ENCODE data around the gene CCDC187. TPM values are rescaled to one million over a fixed set of nuclear protein-coding genes. Genes with fewer than 3 reads are reported as not detected.

CCDC187 gene
- total and polyA plus RNA-seq, 2 of the 4 experiments (the other 2 are of a cell fraction), result not detected

DNA sequence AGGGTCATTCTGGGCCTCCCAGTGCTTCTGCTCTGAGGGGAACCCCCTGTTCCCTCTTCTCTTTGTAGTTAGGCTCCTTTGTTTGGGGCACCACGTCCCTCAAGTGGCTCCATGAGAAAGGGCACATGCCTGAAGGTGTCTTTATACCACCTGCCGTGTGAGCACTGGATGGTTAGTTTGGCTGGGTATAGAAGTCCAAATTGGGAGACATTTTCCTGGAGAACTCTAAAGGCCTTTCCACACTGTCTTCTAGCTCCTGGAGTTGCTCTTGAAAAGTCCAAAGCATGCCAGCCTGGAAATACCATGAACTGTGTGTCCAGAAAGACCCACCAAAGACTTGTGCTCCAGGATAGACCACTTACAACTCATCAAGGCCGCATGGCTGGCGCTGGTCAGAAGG lies 11.1 kb upstream of the CCDC187 start:
- H2BK20ac ChIP-seq (ENCODE audit: low read depth, low read length), result no peak overlapping the region
- no peak overlapping the region for H3K4me2 ChIP-seq (ENCODE audit: low read depth, low read length)
- no peak overlapping the region for H3K18ac ChIP-seq (ENCODE audit: low read depth, low read length)
- dilution Hi-C loops (cut with HindIII; ENCODE audit: low sequenced_read_pairs, unreplicated experiment) (no loop called here), intact Hi-C loops (cut with micrococcal nuclease) (no loop called here), in situ Hi-C loops (cut with MboI; ENCODE audit: low sequenced_read_pairs) (no loop called here)
- ATAC-seq (ENCODE audit: low read depth) (no peak), DNase-seq (no peak)
- ChIA-PET CTCF (no interaction called here), POLR2A (ENCODE audit: unreplicated experiment) (no interaction called here)
- H3K9ac ChIP-seq (ENCODE audit: low read depth, low read length), result no peak overlapping the region
- no peak overlapping the region for H4K8ac ChIP-seq (ENCODE audit: low read depth in 2 of 2, low read length in 2 of 2)
- no TSS peak for BruUV-seq (replicated peaks)
- no peak overlapping the region for H2AK5ac ChIP-seq (ENCODE audit: low read depth, low read length)
- no peak overlapping the region for H2AFZ ChIP-seq (replicated peaks; ENCODE audit: low read length, poor library complexity)
- no peak overlapping the region for H4K5ac ChIP-seq (ENCODE audit: low read depth, low read length)
- no peak overlapping the region for H2BK5ac ChIP-seq (ENCODE audit: low read depth, low read length, poor library complexity, severe bottlenecking)
- H3K14ac ChIP-seq (replicated peaks; ENCODE audit: low read depth, low read length), result no peak overlapping the region
- no CpG with 5 or more reads among the region's 4 CpGs for WGBS, 2 experiments (ENCODE audit: extremely low coverage in 2 of 2, insufficient read length in 1 of 2)
- peaks cover 15% of the 10 kb centered on the region for H3K9me3 ChIP-seq (ENCODE audit: control insufficient read depth, insufficient read depth, low read length)
- no peak overlapping the region for H3K23ac ChIP-seq (ENCODE audit: low read depth, low read length)
- H3K56ac ChIP-seq (ENCODE audit: extremely low read depth, insufficient read depth, low read length), result no peak overlapping the region
- no peak overlapping the region for H2AK9ac ChIP-seq (replicated peaks; ENCODE audit: low read depth, low read length, poor library complexity)
- H3K4me3 ChIP-seq (ENCODE audit: insufficient read depth, low read depth, low read length), result no peak overlapping the region
- no peaks in the 10 kb centered on the region for H4K20me1 ChIP-seq (ENCODE audit: insufficient read depth, low read length)
- H3K9me1 ChIP-seq (ENCODE audit: insufficient read depth, low read length), result no peaks in the 10 kb centered on the region
- H3K4ac ChIP-seq (ENCODE audit: low read depth, low read length), result no peak overlapping the region
- peaks cover 3% of the 10 kb centered on the region; the same call in 1 of the 2 replicates for H3K4me1 ChIP-seq (ENCODE audit: control insufficient read depth, insufficient read depth, low read length)
- no peak overlapping the region for H2BK120ac ChIP-seq (ENCODE audit: low read depth, low read length)
- no peak overlapping the region for H3K27ac ChIP-seq (ENCODE audit: insufficient read depth, low read length)
- no peak overlapping the region for H2BK15ac ChIP-seq (ENCODE audit: low read depth, low read length)
- no peak overlapping the region for H4K91ac ChIP-seq (ENCODE audit: insufficient read depth, low read depth, low read length)
- no peaks in the 10 kb centered on the region for H3K27me3 ChIP-seq (ENCODE audit: control insufficient read depth, insufficient read depth, low read length)
- TF ChIP-seq MAZ (IDR thresholded peaks at IDR 0.05; ENCODE audit: borderline replicate concordance, low read depth, low read length), result no peak
- TF ChIP-seq, protein P1, sequence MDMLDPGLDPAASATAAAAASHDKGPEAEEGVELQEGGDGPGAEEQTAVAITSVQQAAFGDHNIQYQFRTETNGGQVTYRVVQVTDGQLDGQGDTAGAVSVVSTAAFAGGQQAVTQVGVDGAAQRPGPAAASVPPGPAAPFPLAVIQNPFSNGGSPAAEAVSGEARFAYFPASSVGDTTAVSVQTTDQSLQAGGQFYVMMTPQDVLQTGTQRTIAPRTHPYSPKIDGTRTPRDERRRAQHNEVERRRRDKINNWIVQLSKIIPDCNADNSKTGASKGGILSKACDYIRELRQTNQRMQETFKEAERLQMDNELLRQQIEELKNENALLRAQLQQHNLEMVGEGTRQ (IDR thresholded peaks at IDR 0.05; ENCODE audit: low read depth, low read length), result no peak
- no peak for TF ChIP-seq MAFK (IDR thresholded peaks at IDR 0.05; ENCODE audit: low read depth, low read length)
- no peak for TF ChIP-seq NFE2L2 (IDR thresholded peaks at IDR 0.05; ENCODE audit: low read depth, low read length)
- TF ChIP-seq RFX5 (IDR thresholded peaks at IDR 0.05; ENCODE audit: low read depth, low read length), result no peak
- TF ChIP-seq CEBPB (IDR thresholded peaks at IDR 0.05; ENCODE audit: low read depth, low read length), result no peak
- no peak for TF ChIP-seq CHD1 (IDR thresholded peaks at IDR 0.05; ENCODE audit: low read depth, low read length)
- TF ChIP-seq FOS (IDR thresholded peaks at IDR 0.05; ENCODE audit: low read depth, low read length), result no peak
- TF ChIP-seq, protein P2, sequence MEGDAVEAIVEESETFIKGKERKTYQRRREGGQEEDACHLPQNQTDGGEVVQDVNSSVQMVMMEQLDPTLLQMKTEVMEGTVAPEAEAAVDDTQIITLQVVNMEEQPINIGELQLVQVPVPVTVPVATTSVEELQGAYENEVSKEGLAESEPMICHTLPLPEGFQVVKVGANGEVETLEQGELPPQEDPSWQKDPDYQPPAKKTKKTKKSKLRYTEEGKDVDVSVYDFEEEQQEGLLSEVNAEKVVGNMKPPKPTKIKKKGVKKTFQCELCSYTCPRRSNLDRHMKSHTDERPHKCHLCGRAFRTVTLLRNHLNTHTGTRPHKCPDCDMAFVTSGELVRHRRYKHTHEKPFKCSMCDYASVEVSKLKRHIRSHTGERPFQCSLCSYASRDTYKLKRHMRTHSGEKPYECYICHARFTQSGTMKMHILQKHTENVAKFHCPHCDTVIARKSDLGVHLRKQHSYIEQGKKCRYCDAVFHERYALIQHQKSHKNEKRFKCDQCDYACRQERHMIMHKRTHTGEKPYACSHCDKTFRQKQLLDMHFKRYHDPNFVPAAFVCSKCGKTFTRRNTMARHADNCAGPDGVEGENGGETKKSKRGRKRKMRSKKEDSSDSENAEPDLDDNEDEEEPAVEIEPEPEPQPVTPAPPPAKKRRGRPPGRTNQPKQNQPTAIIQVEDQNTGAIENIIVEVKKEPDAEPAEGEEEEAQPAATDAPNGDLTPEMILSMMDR (conservative IDR thresholded peaks at IDR 0.05; ENCODE audit: low read depth, low read length), result no peak
- TF ChIP-seq, protein P3, sequence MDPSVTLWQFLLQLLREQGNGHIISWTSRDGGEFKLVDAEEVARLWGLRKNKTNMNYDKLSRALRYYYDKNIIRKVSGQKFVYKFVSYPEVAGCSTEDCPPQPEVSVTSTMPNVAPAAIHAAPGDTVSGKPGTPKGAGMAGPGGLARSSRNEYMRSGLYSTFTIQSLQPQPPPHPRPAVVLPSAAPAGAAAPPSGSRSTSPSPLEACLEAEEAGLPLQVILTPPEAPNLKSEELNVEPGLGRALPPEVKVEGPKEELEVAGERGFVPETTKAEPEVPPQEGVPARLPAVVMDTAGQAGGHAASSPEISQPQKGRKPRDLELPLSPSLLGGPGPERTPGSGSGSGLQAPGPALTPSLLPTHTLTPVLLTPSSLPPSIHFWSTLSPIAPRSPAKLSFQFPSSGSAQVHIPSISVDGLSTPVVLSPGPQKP (IDR thresholded peaks at IDR 0.05; ENCODE audit: borderline replicate concordance, low read depth, low read length), result no peak
- TF ChIP-seq BHLHE40 (IDR thresholded peaks at IDR 0.05; ENCODE audit: low read depth, low read length), result no peak
- no peak for TF ChIP-seq RAD21 (IDR thresholded peaks at IDR 0.05; ENCODE audit: low read length)
- TF ChIP-seq RCOR1 (IDR thresholded peaks at IDR 0.05; ENCODE audit: insufficient replicate concordance, low read length), result no peak
- no peak for TF ChIP-seq SMC3 (IDR thresholded peaks at IDR 0.05; ENCODE audit: low read depth, low read length)
- no peak for TF ChIP-seq MXI1 (IDR thresholded peaks at IDR 0.05; ENCODE audit: borderline replicate concordance, low read depth, low read length)
- TF ChIP-seq POLR2A (IDR thresholded peaks at IDR 0.05; ENCODE audit: low read depth, low read length), result no peak
- H3K36me3 ChIP-seq (ENCODE audit: control insufficient read depth, insufficient read depth, low read length), result no peaks in the 10 kb centered on the region
- no peaks in the 10 kb centered on the region for H3K79me1 ChIP-seq (ENCODE audit: low read depth in 1 of 2, low read length in 2 of 2)
